NCI-H2081 treated with DMSO at 0.1 percent for 48 hours (cell line): ENCODE data around the gene MPIG6B.
"Not testable (repeated sequence)": the region's sequence is repeated elsewhere in the genome, so short reads cannot be mapped to it uniquely, and the experiment has no call there.

Experiments used
- DNase-seq: peaks from one replicate; lab custom pipeline; 2025; lab: John Stamatoyannopoulos, UW

Gene MPIG6B

DNA sequence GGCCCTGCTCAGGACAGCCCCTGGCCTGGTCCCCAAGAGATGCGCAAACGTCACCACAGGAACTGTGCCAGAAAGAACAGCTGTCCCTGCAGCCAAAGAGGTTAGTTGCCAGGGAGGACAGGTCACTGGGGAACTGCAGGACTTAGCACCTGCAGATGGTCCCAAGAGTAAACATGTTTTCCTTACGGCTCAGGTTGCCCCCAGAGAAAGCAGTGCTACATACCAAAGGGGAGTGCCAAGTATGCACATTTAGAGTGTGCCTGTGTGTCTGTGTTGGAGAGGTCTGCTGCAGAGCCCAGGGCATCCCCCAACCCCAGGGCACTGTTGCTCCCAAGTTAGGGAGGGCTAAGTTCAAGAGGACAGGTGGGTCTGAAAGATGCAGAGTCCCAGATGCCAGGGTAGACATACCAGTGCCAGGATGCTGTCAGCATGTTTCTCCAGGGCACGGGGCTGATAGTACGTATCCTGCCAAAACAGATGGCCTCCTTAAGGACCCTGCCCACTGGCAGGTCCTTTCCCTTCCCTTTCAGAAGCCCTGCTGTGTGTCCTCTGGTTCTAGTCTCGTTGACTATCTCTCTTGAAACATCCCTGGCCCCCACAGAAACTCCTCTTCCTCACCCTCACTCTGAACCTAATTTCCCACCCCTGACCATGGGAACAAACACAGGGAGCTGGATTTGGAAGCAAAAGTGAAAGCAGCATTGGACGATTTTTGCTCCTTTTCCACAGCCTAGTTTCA is 21.3 kb upstream of the MPIG6B start:
- DNase-seq, result no peak

- DNase-seq, result no peak
These were observed 20.8 kb upstream of the MPIG6B start for GRCh38 chr6:31702405-31702818.

DNA sequence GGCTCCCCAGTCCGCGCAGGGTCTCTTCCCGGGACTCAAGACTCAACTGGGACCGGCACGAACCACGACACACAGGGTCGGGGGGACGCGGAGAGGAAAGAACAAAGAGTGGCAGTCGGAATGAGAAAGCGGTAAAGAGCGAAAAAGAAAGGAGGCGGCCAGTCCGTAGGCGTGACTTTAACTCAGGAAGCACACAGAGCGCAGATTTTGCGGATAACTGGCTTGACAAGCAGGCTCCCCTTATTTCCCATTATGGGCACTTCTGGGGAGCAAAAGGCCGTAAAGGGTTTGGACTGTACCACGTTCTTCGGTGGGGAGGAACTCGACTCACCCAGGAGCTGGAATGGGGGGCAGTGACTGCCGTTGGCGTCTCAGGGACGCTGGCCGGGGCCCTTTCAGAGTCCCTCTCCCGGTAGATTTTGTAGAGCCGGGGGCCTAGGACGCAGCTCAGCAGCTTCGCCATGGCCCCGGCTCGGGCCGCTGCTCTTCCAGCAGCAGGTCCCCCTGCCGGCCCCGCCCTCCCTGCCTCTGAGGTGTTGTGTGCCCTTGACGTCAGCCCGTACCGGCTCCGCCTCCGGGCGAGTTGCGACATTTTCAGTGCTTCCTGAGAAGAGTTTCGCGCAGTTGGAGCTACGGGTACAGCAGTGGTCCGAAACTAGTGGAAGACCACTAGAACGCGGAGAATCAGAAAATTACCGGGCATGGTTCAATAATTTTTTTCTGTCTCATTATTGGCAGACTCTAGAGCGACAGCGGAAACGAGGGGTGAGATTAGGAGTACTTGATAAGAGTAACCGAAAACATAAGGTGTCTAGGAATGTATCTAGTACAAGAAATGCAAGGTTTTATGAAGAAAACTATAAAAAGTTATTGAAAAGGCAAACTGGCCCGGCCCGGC is 20.1 kb upstream of the MPIG6B start, which contains the start of gene ABHD16A:
ABHD16A (minus strand) TSS at position 506 of the 898 bp plus-strand sequence; CDS start at position 463, 43 bp downstream.
- DNase-seq, result peak; percentile 83

DNA sequence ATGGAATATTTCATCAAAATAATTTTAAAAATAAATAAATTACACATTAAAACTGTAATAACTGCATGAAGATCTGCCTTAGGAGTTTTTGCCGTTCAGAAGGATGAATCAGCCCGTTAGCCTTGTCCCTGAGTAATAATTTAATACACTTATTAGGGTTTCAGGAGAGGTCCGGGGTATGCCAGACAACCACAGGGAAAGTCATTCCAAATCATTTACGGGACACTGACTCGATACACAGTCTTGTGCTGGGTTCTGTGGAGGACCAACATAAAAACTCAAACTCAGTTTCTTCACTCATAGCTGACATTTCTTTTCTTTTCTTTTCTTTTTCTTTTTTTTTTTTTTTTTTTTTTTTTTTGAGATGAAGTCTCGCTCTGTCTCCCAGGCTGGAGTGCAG is 17.2 kb upstream of the MPIG6B start:
- DNase-seq, result no peak

DNA sequence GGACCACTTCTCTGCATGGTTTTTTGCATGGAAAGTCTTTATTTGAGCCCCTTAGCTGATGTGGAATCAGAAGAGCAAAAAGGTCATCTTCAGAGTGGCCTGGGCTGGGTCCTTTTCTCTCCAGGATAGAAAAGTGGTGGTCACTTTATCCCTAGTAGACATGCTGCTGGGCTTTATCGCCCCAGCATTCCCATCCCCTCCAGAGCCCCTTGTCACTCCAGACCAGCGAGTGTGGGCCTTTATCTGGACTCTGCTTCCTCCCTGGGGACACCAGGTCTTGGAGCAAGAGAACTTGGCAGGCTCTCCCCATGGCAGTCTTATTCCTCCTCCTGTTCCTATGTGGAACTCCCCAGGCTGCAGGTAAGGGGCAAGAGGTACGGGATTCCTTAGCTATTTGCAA is 16.6 kb upstream of the MPIG6B start, which contains the start of gene LY6G6F:
LY6G6F (plus strand) TSS at position 268 of the 400 bp plus-strand sequence; CDS start at position 309, 41 bp downstream.
- DNase-seq, result no peak

- no peak for DNase-seq
These were observed 15.5 kb upstream of the MPIG6B start for GRCh38 chr6:31707701-31708100.

DNA sequence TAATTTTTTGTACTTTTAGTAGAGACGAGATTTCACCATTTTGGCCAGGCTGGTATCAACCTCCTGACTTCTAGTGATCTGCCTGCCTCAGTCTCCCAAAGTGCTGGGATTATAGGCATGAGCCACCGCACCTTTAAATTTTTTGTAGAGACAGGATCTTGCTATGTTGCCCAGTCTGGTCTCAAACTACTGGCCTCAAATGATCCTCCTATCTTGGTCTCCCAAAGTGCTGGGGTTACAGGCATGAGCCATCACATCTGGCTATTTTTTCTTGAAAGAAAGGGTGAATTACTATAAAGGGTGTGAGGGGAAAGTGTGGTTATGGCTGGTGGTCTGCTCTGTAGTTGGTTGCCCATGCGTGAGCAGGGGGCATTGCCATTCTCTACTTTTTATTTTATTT is 14.9 kb upstream of the MPIG6B start:
- no peak for DNase-seq

- DNase-seq, result not testable (repeated sequence)
These were observed 14.0 kb upstream of the MPIG6B start for GRCh38 chr6:31709157-31709556.

GRCh38 chr6:31710523-31711219 is 12.5 kb upstream of the MPIG6B start:
- no peak for DNase-seq

DNA sequence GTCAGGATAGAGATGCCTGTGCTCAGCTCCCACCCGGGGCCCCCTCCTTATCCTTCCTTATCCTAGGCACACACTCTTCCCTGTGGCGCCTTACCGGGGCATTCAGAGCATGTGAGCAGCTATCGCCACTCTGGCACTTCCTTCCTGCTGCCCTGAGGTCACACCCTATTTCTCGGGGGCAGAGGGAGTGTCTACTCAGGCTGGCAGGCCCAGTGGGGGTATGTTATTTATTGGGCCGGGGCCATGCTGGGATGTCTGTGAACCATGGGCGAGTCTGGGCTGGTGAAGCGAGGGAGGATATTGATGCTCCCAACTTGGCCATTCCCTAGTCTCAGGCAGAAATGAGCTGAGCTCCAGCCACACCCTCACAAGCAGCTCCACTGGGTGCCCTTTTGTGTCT is 11.9 kb upstream of the MPIG6B start:
- no peak for DNase-seq

DNA sequence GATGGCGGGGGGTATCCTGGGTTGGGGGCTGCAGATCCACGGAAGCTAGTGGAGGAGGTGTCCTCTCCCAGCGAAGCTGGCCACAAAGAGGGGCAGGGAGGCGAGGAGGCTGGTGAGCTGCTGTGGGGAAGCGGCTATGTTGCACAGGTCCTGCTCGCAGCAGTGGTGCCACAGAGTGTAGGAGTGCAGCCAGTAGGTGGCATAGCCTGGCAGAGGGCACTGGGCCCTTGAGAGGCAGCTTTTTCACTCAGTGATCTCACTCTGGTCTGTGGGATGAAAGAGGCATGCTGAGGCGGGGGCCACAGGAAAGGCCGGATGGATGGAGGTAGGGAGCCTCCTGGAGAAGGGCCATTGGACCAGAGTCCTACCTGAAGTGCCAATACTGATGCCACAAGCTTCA is 10.9 kb upstream of the MPIG6B start:
- no peak for DNase-seq

- DNase-seq, result no peak
These were observed 9.7 kb upstream of the MPIG6B start for GRCh38 chr6:31713465-31713864.

DNA sequence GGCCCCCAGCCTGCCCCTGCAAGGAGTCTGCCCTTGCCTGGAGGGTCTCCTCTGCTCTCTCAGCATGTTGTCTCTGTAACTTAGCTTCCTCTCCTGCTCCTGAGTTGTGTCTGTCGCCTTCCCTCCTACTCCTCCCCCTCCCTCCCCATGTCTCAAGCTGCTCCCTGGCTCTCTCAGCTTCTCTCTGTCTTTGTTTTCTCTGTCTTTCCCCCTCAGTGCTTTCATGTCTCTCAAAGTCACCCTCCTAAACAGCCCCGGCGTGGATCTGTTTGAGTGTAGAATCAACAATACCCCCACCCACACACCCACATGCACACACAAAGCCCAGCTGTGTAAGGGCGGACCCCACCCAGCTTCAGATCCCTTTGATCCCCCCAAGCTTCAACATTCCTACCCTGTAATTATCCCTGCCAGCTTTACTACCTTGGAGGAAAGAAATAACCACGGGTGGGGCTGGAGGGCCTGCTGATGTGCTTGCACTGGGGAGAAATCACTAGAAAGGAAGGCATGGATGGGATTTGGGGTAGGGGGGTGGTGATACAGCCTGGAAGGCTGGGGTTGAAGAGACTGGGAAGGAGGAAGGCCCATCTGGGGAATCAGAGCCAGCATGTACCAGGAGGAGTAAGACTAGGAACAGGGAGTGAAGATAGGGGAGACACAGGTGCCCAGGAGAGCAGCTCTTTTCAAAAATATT is 9.0 kb upstream of the MPIG6B start:
- no peak for DNase-seq

GRCh38 chr6:31715022-31715958 is 7.9 kb upstream of the MPIG6B start, which contains the start of gene LY6G6D:
LY6G6D (plus strand) TSS chr6:31715348; CDS start chr6:31715356, 8 bp downstream.
- DNase-seq, result no peak

DNA sequence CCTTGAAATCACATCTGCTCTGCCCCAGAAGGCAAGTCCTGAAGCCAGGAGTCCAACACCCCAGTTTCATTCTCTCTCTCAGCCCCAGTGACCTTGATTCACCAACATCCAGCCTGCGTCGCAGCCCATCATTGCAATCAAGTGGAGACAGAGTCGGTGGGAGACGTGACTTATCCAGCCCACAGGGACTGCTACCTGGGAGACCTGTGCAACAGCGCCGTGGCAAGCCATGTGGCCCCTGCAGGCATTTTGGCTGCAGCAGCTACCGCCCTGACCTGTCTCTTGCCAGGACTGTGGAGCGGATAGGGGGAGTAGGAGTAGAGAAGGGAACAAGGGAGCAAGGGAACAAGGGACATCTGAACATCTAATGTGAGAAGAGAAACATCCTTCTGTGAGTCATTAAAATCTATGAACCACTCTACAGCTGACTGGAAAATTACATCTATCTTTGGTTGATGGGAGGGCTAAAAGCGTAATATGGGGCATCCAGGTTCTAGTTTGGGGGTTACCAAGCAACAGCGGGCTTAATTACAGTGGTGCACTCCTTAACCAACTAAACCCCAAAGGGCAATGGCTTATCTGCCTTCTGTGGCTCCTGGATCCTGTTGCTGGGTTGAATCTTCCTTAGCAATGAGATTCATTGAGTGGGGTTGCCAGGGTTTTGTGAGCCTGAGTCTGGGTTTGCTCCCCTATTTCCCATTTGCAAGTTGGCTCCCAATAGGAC is 5.5 kb upstream of the MPIG6B start:
- DNase-seq, result no peak

GRCh38 chr6:31718265-31718664 is 4.9 kb upstream of the MPIG6B start:
- no peak for DNase-seq

- DNase-seq, result no peak
These were observed 4.2 kb upstream of the MPIG6B start for GRCh38 chr6:31719001-31719400.

- no peak for DNase-seq
These were observed 2.9 kb upstream of the MPIG6B start for GRCh38 chr6:31720196-31720770.

- no peak for DNase-seq
These were observed 1.7 kb upstream of the MPIG6B start, which contains the start of gene LY6G6C for GRCh38 chr6:31721351-31722020. LY6G6C (minus strand) TSS chr6:31721746; CDS start chr6:31721679, 67 bp downstream.
